OCI-LY3 (cell line): Measurements from ENCODE around the gene RTN4IP1.
"Not testable (repeated sequence)": the region's sequence is repeated elsewhere in the genome, so short reads cannot be mapped to it uniquely, and the experiment has no call there.

Experiments used
- EZH2phosphoT487 ChIP-seq: fragments of 200-600 bp; shearing (Covaris generic); IDR thresholded peaks from 2 replicates; pipeline ENCODE4 v1.6.1; 2018; ENCODE audit warnings: antibody characterized with exemption, mixed run types, low read depth
- TF ChIP-seq, protein P1 (sequence below): fragments of 200-600, 300-600 bp; sonication (generic); IDR thresholded peaks from 2 replicates; pipeline ENCODE4 v1.5.1; 2014; ENCODE audit warnings: antibody characterized with exemption, low read length, low read depth

DNA sequence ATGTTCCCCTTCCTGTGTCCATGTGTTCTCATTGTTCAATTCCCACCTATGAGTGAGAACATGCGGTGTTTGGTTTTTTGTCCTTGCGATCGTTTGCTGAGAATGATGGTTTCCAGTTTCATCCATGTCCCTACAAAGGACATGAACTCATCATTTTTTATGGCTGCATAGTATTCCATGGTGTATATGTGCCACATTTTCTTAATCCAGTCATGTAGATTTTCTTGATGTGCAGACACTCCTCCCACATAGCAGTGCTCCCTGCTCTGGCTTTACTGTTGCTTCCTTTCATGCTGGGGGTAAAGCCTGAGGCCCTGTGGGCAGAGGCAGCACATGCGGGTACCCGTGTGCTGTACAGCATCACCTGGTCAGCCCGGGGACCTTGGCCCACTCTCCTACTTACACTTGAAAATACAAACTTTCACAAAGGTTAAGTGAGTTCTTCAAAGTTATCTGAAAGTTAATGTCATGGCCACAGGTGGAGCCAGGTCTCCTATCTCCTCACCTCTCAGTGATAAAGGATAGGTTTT is 80.3 kb downstream of the RTN4IP1 start:
- TF ChIP-seq, protein P1, sequence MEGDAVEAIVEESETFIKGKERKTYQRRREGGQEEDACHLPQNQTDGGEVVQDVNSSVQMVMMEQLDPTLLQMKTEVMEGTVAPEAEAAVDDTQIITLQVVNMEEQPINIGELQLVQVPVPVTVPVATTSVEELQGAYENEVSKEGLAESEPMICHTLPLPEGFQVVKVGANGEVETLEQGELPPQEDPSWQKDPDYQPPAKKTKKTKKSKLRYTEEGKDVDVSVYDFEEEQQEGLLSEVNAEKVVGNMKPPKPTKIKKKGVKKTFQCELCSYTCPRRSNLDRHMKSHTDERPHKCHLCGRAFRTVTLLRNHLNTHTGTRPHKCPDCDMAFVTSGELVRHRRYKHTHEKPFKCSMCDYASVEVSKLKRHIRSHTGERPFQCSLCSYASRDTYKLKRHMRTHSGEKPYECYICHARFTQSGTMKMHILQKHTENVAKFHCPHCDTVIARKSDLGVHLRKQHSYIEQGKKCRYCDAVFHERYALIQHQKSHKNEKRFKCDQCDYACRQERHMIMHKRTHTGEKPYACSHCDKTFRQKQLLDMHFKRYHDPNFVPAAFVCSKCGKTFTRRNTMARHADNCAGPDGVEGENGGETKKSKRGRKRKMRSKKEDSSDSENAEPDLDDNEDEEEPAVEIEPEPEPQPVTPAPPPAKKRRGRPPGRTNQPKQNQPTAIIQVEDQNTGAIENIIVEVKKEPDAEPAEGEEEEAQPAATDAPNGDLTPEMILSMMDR: not testable (repeated sequence)
- TF ChIP-seq EZH2phosphoT487: not testable (repeated sequence)
